Colon (tissue), 2 donors: ENCODE data around the gene STAT3.
"Not testable (repeated sequence)": the region's sequence is repeated elsewhere in the genome, so short reads cannot be mapped to it uniquely, and the experiment has no call there.

ENCODE experiments used
- FAIRE-seq: peaks from 2 replicates; lab custom pipeline; 2012; peaks lifted over from hg19 to GRCh38; lab: Jason Lieb, UNC
- donor health status: control.
- donor health status: control.

Gene STAT3

DNA sequence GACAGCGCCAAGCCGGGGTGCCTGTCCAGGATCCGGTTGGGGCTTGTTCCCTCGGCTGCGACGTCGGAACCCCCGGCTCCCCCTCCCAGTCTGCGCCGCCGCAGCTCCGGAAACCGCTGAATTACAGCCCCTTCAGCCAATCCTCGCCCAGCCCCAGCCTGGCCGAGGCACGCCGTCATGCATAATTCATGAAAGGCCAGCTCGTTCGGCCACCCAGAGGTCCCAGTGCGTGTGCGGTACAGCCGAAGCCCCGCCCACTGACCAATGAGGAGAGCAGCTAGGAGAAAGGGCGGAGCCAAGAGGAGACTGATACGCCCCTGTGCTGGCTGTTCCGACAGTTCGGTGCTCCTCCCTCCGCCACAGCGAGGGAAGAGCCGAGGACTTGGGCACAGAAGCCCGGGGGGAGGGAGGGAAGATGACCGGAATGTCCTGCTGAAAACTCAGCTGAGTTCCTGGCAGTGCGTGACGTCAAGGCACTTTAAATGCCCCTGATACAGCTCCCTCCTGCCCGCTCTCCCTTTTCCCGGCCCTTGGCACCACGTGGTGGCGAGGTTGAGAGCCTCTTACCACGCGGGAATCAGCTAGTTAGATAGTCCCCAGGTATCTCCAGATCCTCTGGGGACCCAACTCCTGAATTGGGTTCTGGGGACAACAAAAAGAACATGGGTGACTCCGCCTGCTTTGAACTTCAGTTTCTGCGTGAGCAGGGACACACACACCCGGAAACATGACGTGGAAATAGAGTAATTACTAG lies at the start of gene STAT3:
Gene STAT3 (minus strand): TSS at position 62 of the 754 bp plus-strand sequence. CDS start 39,926 bp downstream, outside the sequence.
- peak; percentile 80 for FAIRE-seq

DNA sequence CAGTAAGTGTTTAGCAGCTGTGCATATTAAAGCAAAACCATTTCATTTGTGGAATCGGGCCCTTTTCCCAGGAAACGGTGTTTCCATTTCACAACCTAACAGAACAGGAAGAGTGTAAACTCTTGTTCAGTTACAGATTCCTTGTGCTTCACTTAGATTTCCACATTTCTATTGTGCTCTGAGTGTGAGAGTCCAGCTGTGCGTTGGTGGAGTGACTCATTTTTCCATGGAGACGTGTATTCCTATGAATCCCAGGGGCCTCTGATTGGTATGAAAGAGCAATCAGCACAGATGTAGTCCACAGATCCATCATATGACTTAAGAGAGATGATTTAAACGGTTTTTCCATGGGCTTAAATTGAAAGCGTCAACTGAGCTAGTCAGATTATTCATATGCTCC lies 48.1 kb upstream of the STAT3 start:
- no peak for FAIRE-seq

DNA sequence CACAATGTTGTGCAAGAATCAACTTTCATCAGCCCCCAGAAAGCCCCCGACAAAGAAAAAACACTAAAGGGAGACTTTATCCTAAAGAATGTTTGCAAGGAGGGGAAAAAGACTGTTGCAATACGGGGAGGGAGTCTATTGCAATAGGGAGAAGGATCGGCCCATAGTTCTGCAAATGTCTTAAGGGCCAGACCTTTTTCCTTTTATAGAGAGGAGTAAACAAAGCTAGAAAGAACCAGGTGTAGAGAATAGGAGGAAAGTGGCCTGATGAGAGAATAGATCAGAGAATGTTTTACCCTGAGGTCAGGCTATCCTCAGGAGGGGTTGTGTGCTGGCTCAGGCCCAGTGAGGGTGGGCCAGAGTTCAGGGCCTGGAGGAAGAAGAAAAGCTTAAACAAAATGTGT lies 43.5 kb upstream of the STAT3 start:
- FAIRE-seq = no peak

DNA sequence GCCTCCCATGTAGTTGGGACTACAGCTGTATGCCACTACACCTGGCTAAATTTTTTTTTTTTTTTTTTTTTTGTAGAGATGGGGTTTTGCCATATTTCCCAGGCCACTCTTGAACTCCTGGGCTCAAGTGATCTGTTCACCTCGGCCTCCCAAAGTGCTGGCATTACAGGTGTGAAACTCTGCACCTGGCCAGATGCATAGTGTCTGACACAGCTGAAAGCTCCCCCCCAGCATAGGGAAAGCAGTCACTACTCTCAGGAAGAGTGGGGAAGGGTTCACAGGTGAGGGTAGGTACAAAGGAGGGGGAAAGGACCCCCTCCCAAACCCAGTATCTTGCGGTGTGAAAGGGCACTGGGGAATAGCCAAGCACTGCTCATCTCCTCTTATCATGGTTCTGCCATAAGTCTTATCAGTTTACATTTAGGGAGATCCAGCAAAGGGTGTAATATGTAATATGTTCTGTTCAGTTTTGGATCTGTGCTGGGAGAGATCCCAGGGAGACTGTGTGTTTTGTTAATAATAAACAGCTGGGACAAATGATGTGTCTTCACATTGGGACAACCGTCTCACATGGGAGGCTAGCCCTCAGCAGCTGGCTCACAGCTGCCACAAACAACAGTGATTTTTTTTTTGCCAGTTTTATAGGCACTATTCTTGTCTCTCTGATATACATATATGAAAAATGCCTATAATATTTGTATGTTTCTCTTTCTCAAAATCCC lies 41.6 kb upstream of the STAT3 start:
- no peak for FAIRE-seq

DNA sequence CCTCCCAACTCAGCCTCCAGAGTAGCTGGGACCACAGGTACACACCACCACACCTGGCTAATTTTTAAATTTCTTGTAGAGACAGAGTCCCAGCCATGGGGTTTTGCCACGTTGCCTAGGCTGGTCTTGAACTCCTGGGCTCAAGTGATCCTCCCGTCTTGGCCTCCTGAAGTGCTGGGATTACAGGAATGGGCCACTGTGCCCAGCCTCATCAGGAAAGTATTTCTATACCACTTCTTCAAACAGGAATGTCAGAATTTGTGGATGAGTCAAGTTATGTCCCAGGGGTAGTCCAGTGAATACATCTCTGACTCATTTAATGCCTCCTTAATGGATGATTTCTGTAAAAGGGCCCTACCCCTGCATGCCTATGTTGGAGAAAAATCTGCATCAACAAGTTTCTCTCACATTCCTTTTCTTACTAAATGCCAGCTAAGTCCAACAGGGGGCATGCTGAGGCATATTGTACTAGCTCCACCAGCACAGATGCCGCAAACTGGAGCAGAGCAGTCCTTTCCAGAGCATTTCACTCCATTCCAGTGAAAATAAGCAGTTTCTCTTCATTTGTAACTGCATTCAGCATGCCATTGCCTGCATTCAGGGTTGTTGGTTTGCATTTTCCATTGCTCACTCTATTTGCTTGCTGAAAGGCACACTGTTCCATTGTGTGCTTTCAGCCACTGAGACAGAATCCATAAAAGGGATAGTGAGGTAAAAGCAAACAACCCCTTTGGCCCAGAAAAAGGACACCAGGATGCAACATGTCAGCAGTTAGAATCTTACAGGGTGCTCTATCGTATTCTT lies 40.1 kb upstream of the STAT3 start:
- FAIRE-seq = no peak

DNA sequence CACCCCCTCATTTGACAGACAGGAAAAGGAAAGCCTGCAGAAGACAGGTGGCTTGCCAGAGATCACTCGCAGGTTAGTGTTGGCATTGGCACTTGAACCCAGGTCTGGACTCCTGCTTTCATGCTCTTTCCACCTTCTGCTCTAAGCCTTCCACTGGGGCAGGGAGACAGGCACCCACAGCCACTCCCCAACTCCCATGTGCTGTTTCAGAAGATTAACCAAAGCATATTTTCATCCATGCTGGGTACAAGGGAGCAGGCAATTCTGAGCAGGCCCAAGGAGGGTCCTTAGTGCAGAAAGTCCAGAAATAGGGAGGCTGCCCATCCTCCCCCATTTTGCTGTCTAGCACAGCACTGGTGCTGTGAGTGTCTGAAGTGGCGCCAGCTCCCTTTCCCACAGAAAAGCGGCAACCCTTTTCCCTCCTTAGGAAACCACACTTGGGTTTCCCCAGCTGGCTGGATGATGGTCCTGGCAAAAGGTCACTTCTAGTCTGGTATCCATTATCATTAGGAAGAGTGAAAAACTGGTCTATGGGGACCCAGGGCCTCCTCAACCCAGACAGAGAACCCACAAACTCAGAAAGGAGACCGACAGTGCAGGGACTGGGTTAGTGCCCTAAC lies 36.9 kb upstream of the STAT3 start:
- no peak for FAIRE-seq

DNA sequence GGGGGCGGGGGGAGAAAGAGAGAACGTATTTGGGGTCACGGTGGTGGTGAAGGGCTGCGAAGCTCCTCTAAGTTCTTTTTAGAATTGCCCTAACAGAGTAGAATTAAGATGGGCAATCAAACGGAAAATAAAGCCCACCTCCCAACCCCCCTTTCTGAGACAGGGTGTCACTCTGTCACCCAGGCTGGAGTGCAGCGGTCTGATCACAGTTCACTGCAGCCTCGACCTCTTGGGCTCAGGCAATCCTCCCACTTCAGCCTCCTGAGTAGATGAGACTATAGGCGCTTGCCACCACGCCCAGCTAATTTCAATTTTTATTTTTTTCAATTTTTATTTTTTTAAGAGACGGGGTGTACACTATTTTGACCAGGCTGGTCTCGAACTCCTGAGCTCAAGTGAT lies 35.5 kb upstream of the STAT3 start:
- FAIRE-seq = no peak

DNA sequence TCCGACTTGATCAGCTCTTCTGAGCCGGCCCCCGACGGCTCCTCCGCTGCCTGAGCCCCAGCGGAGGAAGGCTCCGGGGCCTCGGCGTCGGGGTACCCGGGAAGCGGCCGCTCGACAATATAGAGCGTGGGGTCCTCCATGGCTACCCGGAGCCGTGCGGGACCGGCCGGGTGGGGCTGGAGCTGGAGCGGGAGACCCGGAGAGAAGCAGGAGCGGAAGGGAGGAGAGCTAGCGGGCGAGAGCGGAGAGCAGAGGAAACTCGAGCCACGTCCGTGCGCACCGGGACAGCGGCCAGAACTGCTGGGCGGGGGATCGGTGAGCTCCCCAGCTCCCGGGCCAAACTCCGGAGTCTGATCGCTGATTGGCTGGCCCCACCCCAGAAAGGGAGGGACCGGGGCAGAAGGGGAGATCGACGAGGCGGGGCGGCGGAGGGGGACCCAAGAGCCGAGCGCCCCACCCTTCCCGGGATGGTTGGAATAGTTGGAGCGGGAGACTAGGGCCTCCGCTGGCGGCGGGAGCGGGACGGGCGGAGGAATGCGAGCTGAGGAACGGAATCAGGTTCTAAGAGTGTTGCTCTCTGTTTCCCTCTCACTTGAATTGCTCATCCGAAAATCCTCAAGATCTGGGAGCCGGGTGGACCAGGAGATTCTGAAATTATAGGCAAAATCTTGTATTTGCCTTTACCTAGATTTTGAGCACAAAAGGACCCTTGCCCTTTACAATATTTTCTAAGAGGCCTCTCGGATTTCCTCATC lies 34.9 kb upstream of the STAT3 start, which contains the start of gene CAVIN1:
Gene CAVIN1 (minus strand): TSS at position 299 of the 755 bp plus-strand sequence. CDS start 159 bp downstream, at position 140.
- no peak for FAIRE-seq

DNA sequence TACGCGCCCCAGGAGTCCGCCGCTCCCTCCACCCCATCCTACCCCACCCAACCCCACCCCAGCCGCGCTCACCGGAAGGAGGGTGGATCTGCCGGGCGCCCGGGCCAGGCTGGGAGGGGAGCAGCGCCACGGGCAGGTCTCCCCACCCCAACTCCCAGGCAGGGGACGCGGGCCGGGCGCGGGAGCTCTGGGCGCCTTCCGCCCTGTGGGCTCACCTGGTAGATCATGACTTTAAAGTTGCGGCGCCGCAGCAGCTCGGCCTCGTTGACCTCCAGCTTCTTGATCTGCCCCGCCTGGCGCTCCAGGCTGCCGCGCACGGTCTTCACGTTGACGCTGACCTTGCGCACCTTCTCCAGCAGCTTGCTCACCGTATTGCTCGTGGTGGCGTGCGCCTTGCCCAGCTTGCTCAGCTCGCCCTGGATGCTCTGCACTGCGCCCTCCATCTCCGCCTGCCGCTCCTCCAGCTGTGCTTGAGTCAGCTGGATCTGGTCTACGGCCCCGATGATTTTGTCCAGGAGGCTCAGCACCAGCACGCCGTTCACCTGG lies 34.2 kb upstream of the STAT3 start:
- no peak for FAIRE-seq

DNA sequence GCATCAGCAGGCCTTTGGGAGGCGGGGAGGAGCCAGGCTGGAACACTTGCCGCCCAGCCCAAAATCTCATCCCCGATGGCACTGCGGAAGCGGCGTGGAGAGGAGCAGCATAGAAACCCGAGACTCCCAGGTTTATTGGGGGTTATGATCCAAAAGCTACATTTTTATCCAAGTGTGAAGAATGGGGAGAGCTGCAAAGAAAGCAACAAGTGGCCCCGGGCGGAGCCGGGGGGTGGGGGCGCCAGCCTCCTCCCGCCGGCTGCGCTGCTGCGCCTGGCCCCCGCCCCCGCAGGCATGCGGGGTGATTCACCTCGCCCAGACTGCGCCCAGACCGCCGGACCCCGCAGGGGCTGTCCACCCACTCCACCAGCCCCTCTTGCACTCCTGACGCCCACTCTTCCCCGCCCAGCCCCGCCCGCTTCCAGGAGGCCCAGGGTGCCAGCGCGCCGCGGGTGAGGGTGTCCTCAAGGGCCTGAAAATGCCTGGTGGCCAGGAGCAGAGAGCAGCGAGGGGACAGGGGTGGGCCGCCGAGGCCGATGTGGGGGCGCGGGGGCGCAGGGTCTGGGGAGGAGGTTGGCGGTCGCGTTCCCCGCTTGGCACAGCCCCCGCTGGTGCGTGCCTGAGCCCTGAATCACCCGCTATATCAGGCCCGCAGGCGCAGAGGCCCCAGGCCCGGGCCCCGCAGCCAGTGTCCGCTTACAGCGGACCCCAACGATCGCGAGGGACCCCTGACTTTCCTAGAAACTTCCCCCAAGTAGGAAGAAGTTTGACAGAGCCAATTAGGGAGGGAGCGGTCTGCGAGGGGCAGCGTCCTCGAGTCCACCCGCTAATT lies 33.5 kb upstream of the STAT3 start:
- no peak for FAIRE-seq

DNA sequence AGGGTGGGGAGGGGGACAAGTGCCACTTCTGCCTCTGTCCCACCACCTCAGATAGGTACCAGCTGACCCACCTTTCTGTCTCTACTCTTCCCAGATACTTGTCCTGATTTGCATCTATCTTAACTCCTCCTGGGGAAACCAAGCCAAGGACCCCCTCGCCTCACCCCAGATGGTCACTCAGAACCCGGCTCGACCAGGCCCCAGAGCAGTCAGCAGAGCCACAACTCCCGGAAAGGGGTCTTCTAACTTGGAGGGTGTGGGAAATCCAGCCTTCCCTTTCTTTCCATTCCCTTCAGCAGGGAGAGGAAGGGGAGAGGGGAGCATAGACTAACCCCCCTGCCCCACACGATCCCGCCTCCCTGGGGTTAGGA lies 32.9 kb upstream of the STAT3 start:
- no peak for FAIRE-seq

DNA sequence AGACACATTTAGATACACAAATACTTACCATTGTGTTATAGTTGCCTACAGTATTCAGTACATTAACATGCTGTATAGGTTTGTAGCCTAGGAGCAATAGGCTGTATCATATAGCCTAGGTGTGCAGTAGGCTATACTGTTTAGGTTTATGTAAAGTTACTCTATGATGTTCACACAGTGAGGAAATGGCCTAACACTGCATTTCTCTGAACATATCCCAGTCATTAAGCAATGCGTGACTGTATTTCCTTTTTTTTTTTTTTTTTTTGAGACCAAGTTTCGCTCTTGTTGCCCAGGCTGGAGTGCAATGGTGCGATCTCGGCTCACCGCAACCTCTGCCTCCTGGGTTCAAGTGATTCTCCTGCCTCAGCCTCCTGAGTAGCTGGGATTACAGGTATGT lies 29.7 kb upstream of the STAT3 start:
- not testable (repeated sequence) for FAIRE-seq

DNA sequence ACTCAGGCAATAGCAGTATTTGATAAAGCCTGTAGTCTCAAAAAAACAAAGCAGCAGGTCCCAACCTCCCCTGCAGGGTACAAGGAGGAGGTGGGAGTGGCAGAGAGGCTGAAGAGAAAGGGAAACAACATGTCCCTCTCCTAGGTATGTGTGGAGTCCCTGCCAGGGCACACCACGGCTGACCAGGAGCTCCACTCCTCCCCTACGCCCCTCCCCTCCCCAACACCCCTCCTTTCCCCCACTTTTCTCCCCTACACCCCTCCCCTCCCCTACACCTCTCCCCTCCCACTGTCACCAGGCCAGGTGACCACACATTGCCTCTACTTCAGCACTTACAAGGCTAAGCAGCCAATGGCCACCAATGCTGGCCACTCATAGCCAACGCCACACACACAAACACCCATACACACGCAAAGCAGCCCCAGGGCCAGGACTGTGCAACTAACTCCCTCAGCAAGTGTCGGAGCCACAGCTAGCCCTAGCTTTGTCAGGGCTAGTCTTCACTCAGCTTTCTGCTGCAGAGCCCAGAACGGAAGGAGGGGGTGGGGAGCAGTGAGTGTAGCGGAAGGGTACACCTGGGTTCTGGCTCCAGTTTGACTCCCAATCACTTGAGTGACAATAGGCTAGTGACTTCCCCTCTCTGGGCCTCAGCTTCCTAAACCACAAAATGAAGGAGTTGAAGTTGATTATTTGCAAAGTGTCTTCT lies 26.6 kb upstream of the STAT3 start:
- FAIRE-seq = no peak

DNA sequence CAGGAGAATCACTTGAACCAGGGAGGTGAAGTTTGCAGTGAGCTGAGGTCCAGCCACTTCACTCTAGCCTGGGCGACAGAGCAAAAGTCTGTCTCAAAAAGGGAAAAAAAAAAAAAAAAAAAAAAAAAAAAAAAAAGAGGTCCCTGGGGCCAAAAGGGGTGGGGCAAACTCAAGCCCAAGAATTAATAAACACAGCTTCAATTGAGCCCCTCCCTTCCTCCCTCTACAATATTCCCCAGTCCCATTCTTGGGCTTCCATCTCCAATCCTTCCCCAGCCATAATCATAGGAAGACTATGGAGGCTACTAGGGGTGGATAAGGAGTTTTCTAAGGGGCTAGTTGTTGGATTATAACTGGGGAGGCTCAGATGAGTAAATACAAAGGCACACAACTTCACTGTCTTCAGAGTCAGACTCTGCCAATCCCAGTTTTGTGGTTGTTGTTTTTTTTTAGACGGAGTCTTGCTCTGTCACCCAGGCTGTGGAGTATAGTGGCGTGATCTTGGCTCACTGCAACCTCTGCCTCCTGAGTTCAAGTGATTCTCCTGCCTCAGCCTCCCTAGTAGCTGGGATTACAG lies 25.3 kb upstream of the STAT3 start:
- no peak for FAIRE-seq

DNA sequence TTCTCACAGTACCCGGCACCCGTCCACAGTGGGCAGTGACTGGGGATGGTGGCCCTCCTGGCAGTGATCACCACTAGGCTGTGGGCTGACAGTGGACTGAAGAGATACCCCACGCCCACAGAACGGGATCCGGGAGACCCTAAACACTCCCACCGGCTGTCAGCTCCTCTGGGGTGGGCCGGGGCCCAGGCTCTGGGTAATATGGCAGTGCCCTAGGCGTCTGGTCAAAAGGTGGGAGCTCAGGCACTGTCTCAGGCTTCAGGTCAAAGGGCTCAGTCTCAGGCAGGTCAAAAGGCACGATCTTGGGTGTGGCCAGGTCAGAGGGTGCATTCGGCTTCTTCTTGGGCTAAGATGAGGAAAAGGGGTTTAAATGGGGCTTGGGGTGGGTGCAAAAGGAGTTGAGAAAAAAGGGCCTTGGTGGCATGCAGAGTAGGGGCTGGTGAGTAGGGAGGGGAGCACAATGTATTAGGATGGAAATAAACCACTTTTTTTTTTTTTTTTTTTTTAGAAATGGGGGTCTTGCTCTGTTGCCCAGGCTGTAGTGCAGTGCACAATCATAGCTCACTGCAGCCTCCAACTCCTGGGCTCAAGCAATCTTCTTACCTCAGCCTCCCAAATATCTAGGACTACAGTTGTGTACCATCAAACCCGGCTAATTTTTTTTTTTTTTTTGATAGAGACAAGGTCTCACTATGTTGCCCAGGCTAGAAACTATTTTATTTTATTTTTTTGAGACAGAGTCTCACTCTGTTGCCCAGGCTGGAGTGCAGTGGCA lies 23.9 kb upstream of the STAT3 start:
- no peak for FAIRE-seq

DNA sequence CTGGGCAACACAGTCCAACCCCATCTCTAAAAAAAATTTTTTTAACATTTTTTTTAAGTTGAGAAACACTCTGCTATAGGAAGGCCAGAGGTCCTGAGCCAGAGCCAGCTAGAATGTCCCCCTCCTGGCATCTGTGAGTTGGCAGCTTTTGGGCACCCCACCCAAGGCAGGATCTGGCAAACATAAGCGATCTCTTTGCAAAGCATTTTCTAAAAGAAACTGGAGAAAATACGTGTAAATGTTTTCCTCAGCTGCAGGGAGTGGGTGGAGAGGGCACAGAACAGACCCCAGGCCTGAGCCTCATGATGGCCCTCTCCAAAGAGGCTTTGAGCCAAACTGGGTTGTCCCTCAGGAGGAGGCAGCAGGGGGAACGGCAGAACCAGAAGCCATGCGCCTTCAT lies 23.1 kb upstream of the STAT3 start:
- no peak for FAIRE-seq

DNA sequence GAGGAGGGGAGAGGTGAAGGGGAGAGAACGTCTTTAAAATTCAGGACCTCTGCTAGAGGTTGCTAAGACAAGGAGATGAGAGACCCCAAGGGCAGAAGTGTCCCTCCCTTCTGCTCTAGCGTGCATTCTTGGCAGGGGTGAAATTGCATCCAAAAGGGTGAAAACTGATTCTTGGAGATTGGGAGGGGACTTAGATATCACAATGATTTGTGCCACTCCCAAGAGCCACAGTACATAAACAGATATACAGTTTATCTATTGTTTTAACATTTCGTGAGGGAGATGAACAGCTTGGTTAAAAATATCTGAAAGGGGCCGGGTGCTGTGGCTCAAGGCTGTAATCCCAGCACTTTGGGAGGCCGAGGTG lies 22.1 kb upstream of the STAT3 start:
- FAIRE-seq = no peak

DNA sequence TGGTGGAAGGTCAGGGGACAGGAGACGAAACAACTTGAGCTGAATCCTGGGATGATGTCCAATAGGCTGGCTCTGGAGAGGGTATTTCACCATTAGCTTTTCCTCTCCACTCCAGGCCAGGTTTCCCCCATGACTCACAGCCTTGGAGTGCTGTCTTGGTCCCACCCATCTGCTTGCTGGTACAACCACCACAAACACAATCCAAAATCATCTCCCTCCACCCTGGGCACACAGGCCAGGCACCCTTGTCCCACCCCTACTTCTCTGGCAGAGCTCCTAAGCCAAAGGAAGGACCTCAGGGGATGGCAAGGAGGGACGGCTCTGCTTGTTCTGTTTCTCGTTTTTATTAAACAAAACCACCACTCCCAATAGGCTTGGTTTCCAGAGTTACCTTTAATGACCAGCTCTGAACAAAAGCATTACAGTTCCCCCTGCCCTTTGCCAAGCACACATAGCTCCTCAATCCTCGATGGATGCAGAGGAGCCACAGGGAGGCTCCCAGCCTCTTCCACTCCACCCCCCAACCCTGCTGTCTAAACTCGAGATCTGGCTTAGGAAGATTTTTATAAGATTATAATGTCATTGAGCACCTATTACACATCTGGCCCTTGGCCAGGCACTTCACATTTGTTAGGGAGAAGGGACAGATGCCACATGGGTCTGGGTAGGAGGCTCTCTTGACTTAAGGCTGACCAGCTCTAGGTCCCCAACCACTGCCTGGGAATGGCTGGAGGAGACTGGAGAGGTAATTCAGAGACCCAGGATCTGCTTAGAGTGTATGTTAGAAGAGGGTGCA lies 21.5 kb upstream of the STAT3 start:
- no peak for FAIRE-seq
